Measurements from ENCODE around the gene CEP95. TPM values are rescaled to one million over a fixed set of nuclear protein-coding genes. Genes with fewer than 3 reads are reported as not detected.
A peak's percentile ranks its signal among the peaks of the same experiment; 100 is the strongest.

CEP95 gene
- polyA plus RNA-seq, 4 donors, result 17.1 to 75.0 (median 53.4) TPM

- peak overlapping the region in 2 of 3 donors; percentile 59 to 80 for H3K4me3 ChIP-seq (ENCODE audit: low read depth in 1 of 3, low read length in 3 of 3)
- H3K36me3 ChIP-seq (ENCODE audit: control insufficient read depth in 3 of 3, insufficient read depth in 2 of 3, low read depth in 1 of 3, low read length in 3 of 3), result peaks cover 16 to 28% (median 17%) of the 10 kb centered on the region in 3 donors
- DNase-seq, result peak in 1 of 2 donors; percentile 33
- peaks cover 0 to 16% (median 5%) of the 10 kb centered on the region in 3 donors for H3K4me1 ChIP-seq (ENCODE audit: control insufficient read depth in 3 of 3, insufficient read depth in 2 of 3, low read depth in 1 of 3, low read length in 2 of 3)
- peak overlapping the region; percentile 81 to 91 (median 88) for H3K27ac ChIP-seq (ENCODE audit: low read depth in 1 of 3, low read length in 2 of 3)
- FAIRE-seq, result no peak
- H3K27me3 ChIP-seq (ENCODE audit: control insufficient read depth in 3 of 3, insufficient read depth in 3 of 3, low read length in 3 of 3), result no peaks in the 10 kb centered on the region
- no peaks in the 10 kb centered on the region for H3K9me3 ChIP-seq (ENCODE audit: control insufficient read depth in 2 of 2, insufficient read depth in 1 of 2, low read depth in 1 of 2, low read length in 1 of 2)
- 16 to 28% (median 25%) methylated on average over 4 of the region's 4 CpGs for WGBS, 3 donors
Measured at GRCh38 chr17:64497565-64498035, 9.2 kb upstream of the CEP95 start.

DNA sequence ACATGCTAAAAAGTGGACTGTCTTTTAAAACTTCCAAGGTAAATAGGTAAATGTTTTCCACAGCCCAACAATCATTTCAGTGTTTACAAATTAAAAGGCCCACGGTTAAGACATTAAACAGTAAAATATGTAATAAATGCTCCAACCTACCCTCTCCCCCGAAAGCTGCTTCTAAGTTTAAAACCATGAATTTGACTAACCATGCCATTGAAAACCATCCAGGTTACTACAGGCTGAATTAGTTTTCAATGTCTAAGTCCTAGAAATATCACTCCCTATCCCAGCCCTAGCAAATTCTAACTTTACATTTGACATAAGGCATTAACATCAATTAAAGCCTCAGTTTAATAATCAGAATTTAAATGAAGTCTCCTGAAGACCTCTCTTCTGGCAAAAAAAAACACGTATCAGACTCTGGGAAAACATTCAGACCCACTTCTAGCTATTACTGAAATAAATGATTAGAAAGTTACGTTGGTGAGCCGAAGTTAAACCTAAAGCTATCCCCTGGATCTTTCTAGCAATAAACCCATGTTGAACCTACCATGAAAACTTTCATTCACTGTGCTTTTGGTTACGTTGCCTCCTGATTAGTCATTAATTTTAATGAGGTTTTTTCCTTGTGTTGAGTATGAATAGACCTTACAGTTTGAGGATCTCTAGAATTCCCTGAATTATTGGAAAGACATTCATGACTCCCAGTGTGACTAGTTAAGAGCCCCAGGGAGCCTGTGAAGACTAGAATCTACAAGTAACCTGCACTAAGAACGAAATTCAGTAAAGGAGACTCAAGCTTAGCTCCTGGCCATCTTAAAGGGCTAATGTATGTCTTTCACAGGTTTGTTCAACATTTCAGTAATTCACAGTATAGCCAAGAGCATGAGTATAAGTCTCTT, 8.2 kb upstream of the CEP95 start:
- H3K36me3 ChIP-seq (ENCODE audit: control insufficient read depth in 3 of 3, insufficient read depth in 2 of 3, low read depth in 1 of 3, low read length in 3 of 3), result peaks cover 15 to 36% (median 23%) of the 10 kb centered on the region in 3 donors
- no peak for FAIRE-seq
- peak overlapping the region; percentile 11 to 88 (median 34) for H3K27ac ChIP-seq (ENCODE audit: low read depth in 1 of 3, low read length in 2 of 3)

DNA sequence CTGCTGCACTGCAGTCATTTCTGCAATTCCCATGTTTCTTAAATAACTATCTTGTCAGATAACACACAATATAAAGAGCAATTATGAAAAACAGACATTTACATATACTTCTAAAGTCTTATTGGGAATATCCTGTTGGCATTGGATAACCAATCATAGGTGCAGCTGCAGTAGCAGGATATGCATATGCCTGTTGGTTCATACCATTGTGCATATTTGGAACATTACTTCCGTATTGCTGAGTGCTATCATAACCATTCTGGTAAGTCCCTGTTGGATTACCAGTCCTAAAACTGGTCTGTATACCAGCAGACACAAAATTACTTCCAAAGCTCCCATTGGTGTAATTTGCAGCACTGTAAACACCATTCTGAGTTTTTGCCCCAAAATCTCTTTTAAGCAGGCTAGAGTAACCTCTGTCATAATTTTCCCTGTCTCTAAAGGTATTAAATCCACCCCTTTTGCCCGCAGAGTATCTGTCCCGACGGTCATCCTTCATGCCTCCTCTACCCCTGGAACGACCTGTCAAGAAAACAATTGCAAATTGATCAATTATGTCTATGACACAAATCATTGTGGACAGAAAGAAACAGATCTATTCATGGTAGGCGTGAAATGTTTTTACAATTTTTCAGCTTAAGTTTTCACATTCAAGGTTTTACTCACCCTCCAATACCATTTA, 6.8 kb upstream of the CEP95 start:
- Histone ChIP-seq H3K9me3 (ENCODE audit: control insufficient read depth in 2 of 2, insufficient read depth in 1 of 2, low read depth in 1 of 2, low read length in 1 of 2) (no peaks in the 10 kb centered on the region), H3K27me3 (ENCODE audit: control insufficient read depth in 3 of 3, insufficient read depth in 3 of 3, low read length in 3 of 3) (no peaks in the 10 kb centered on the region), H3K4me1 (ENCODE audit: control insufficient read depth in 3 of 3, insufficient read depth in 2 of 3, low read depth in 1 of 3, low read length in 2 of 3) (peaks cover 0 to 29% (median 16%) of the 10 kb centered on the region in 3 donors), H3K4me3 (ENCODE audit: low read depth in 1 of 3, low read length in 3 of 3) (no peak overlapping the region), H3K27ac (ENCODE audit: low read depth in 1 of 3, low read length in 2 of 3) (no peak overlapping the region), H3K36me3 (ENCODE audit: control insufficient read depth in 3 of 3, insufficient read depth in 2 of 3, low read depth in 1 of 3, low read length in 3 of 3) (peaks cover 15 to 44% (median 25%) of the 10 kb centered on the region in 3 donors)
- 84 to 88% (median 85%) methylated on average over 6 of the region's 6 CpGs for WGBS, 3 donors
- FAIRE-seq, result no peak
- DNase-seq, result no peak

More for the DNA sequence above, 8.2 kb upstream of the CEP95 start:
- DNase-seq, result no peak
- no peak overlapping the region for H3K4me3 ChIP-seq (ENCODE audit: low read depth in 1 of 3, low read length in 3 of 3)
- H3K4me1 ChIP-seq (ENCODE audit: control insufficient read depth in 3 of 3, insufficient read depth in 2 of 3, low read depth in 1 of 3, low read length in 2 of 3), result peaks cover 0 to 19% (median 10%) of the 10 kb centered on the region in 3 donors
- 62 to 67% (median 63%) methylated on average over 7 of the region's 7 CpGs for WGBS, 3 donors
- H3K9me3 ChIP-seq (ENCODE audit: control insufficient read depth in 2 of 2, insufficient read depth in 1 of 2, low read depth in 1 of 2, low read length in 1 of 2), result no peaks in the 10 kb centered on the region
- H3K27me3 ChIP-seq (ENCODE audit: control insufficient read depth in 3 of 3, insufficient read depth in 3 of 3, low read length in 3 of 3), result no peaks in the 10 kb centered on the region

- Histone ChIP-seq H3K36me3 (ENCODE audit: control insufficient read depth in 3 of 3, insufficient read depth in 2 of 3, low read depth in 1 of 3, low read length in 3 of 3) (peaks cover 15 to 44% (median 25%) of the 10 kb centered on the region in 3 donors), H3K9me3 (ENCODE audit: control insufficient read depth in 2 of 2, insufficient read depth in 1 of 2, low read depth in 1 of 2, low read length in 1 of 2) (no peaks in the 10 kb centered on the region), H3K4me3 (ENCODE audit: low read depth in 1 of 3, low read length in 3 of 3) (no peak overlapping the region), H3K27ac (ENCODE audit: low read depth in 1 of 3, low read length in 2 of 3) (no peak overlapping the region), H3K4me1 (ENCODE audit: control insufficient read depth in 3 of 3, insufficient read depth in 2 of 3, low read depth in 1 of 3, low read length in 2 of 3) (peaks cover 0 to 29% (median 16%) of the 10 kb centered on the region in 3 donors), H3K27me3 (ENCODE audit: control insufficient read depth in 3 of 3, insufficient read depth in 3 of 3, low read length in 3 of 3) (no peaks in the 10 kb centered on the region)
- WGBS, 3 donors, result 75 to 84% (median 82%) methylated on average over 8 of the region's 8 CpGs
- FAIRE-seq, result no peak
- no peak for DNase-seq
Measured at GRCh38 chr17:64500487-64500859, 6.3 kb upstream of the CEP95 start.

- Histone ChIP-seq H3K4me3 (ENCODE audit: low read depth in 1 of 3, low read length in 3 of 3) (no peak overlapping the region), H3K9me3 (ENCODE audit: control insufficient read depth in 2 of 2, insufficient read depth in 1 of 2, low read depth in 1 of 2, low read length in 1 of 2) (no peaks in the 10 kb centered on the region), H3K4me1 (ENCODE audit: control insufficient read depth in 3 of 3, insufficient read depth in 2 of 3, low read depth in 1 of 3, low read length in 2 of 3) (peaks cover 0 to 22% (median 16%) of the 10 kb centered on the region in 3 donors), H3K27ac (ENCODE audit: low read depth in 1 of 3, low read length in 2 of 3) (no peak overlapping the region), H3K36me3 (ENCODE audit: control insufficient read depth in 3 of 3, insufficient read depth in 2 of 3, low read depth in 1 of 3, low read length in 3 of 3) (peaks cover 15 to 44% (median 25%) of the 10 kb centered on the region in 3 donors), H3K27me3 (ENCODE audit: control insufficient read depth in 3 of 3, insufficient read depth in 3 of 3, low read length in 3 of 3) (no peaks in the 10 kb centered on the region)
- 85 to 87% (median 87%) methylated on average over 11 of the region's 11 CpGs for WGBS, 3 donors
- DNase-seq (no peak), FAIRE-seq (no peak)
Measured at GRCh38 chr17:64500862-64501765, 5.7 kb upstream of the CEP95 start.

GRCh38 chr17:64502021-64502420, 4.8 kb upstream of the CEP95 start:
- Histone ChIP-seq H3K9me3 (ENCODE audit: control insufficient read depth in 2 of 2, insufficient read depth in 1 of 2, low read depth in 1 of 2, low read length in 1 of 2) (no peaks in the 10 kb centered on the region), H3K4me3 (ENCODE audit: low read depth in 1 of 3, low read length in 3 of 3) (no peak overlapping the region), H3K27me3 (ENCODE audit: control insufficient read depth in 3 of 3, insufficient read depth in 3 of 3, low read length in 3 of 3) (no peaks in the 10 kb centered on the region), H3K27ac (ENCODE audit: low read depth in 1 of 3, low read length in 2 of 3) (no peak overlapping the region), H3K36me3 (ENCODE audit: control insufficient read depth in 3 of 3, insufficient read depth in 2 of 3, low read depth in 1 of 3, low read length in 3 of 3) (peaks cover 15 to 44% (median 25%) of the 10 kb centered on the region in 3 donors), H3K4me1 (ENCODE audit: control insufficient read depth in 3 of 3, insufficient read depth in 2 of 3, low read depth in 1 of 3, low read length in 2 of 3) (peaks cover 0 to 22% (median 16%) of the 10 kb centered on the region in 3 donors)
- WGBS, 3 donors, result 73 to 78% (median 74%) methylated on average over 3 of the region's 3 CpGs
- DNase-seq, result no peak
- no peak for FAIRE-seq

GRCh38 chr17:64502809-64503208, 4.0 kb upstream of the CEP95 start:
- no peak overlapping the region for H3K27ac ChIP-seq (ENCODE audit: low read depth in 1 of 3, low read length in 2 of 3)
- H3K4me1 ChIP-seq (ENCODE audit: control insufficient read depth in 3 of 3, insufficient read depth in 2 of 3, low read depth in 1 of 3, low read length in 2 of 3), result peaks cover 0 to 16% (median 11%) of the 10 kb centered on the region in 3 donors
- WGBS, 3 donors, result 69 to 87% (median 85%) methylated on average over 2 of the region's 2 CpGs
- H3K27me3 ChIP-seq (ENCODE audit: control insufficient read depth in 3 of 3, insufficient read depth in 3 of 3, low read length in 3 of 3), result no peaks in the 10 kb centered on the region
- no peak overlapping the region for H3K4me3 ChIP-seq (ENCODE audit: low read depth in 1 of 3, low read length in 3 of 3)
- DNase-seq, result no peak
- FAIRE-seq, result no peak
- no peaks in the 10 kb centered on the region for H3K9me3 ChIP-seq (ENCODE audit: control insufficient read depth in 2 of 2, insufficient read depth in 1 of 2, low read depth in 1 of 2, low read length in 1 of 2)
- H3K36me3 ChIP-seq (ENCODE audit: control insufficient read depth in 3 of 3, insufficient read depth in 2 of 3, low read depth in 1 of 3, low read length in 3 of 3), result peaks cover 12 to 44% (median 25%) of the 10 kb centered on the region in 3 donors

Data from small intestine (tissue), 7 donors.